Keratinocyte (primary cell): ENCODE data around the gene BRSK2. TPM values are rescaled to one million over a fixed set of nuclear protein-coding genes. Genes with fewer than 3 reads are reported as not detected.

ENCODE experiments used
- DNase-seq: peaks from one replicate; pipeline ENCODE4 v3.0.0-alpha.2; 2011; ENCODE audit warnings: low read depth, missing footprints, low spot score
- FAIRE-seq: peaks from 2 replicates; lab custom pipeline; 2011; peaks lifted over from hg19 to GRCh38; lab: Jason Lieb, UNC
- H2AFZ ChIP-seq: 2 replicates; pipeline ENCODE4 v1.6.0; 2012; ENCODE audit warnings: low read length, control low read depth, inconsistent platforms; ENCODE audit not compliant: control insufficient read depth
- H3K27ac ChIP-seq: 2 replicates; pipeline ENCODE4 v1.5.1; 2011; ENCODE audit warnings: low read length; ENCODE audit not compliant: control insufficient read depth, insufficient read depth
- H3K27me3 ChIP-seq: 3 replicates; pipeline ENCODE4 v1.6.0; 2011; ENCODE audit warnings: low read length; ENCODE audit not compliant: control insufficient read depth, insufficient read depth; ENCODE audit errors: extremely low read depth
- H3K36me3 ChIP-seq, 2 experiments: 2 replicates in 1 of 2; 3 replicates in 1 of 2; pipeline ENCODE4 v1.5.1; 2011; ENCODE audit warnings: low read length in 2 of 2, mild to moderate bottlenecking in 1 of 2; ENCODE audit not compliant: control insufficient read depth in 2 of 2, insufficient read depth in 2 of 2; ENCODE audit errors: extremely low read depth in 1 of 2
- H3K4me1 ChIP-seq: 3 replicates; pipeline ENCODE4 v1.5.1; 2011; ENCODE audit warnings: low read length; ENCODE audit not compliant: control insufficient read depth, insufficient read depth; ENCODE audit errors: extremely low read depth
- H3K4me2 ChIP-seq: 3 replicates; pipeline ENCODE4 v1.6.0; 2011; ENCODE audit warnings: low read depth, low read length; ENCODE audit not compliant: control insufficient read depth, insufficient read depth; ENCODE audit errors: extremely low read depth
- H3K4me3 ChIP-seq, 3 experiments: fragments of 200-600 bp in 1 of 3; sonication (generic) in 1 of 3; 2 replicates in 2 of 3; 3 replicates in 1 of 3; pipeline ENCODE4 v1.5.1; 2011 to 2016; ENCODE audit warnings: low read length in 3 of 3, mild to moderate bottlenecking in 3 of 3, control low read depth in 2 of 3, inconsistent platforms in 1 of 3, low read depth in 1 of 3, mixed read lengths in 1 of 3, mixed run types in 1 of 3, moderate library complexity in 1 of 3; ENCODE audit not compliant: control insufficient read depth in 2 of 3, insufficient read depth in 2 of 3; ENCODE audit errors: extremely low read depth in 1 of 3
- H3K79me2 ChIP-seq: 2 replicates; pipeline ENCODE4 v1.6.0; 2012; ENCODE audit warnings: low read length; ENCODE audit not compliant: control insufficient read depth, insufficient read depth
- H3K9ac ChIP-seq: 3 replicates; pipeline ENCODE4 v1.6.0; 2011; ENCODE audit warnings: low read length; ENCODE audit not compliant: control insufficient read depth, insufficient read depth; ENCODE audit errors: extremely low read depth
- H3K9me1 ChIP-seq: 3 replicates; pipeline ENCODE4 v1.6.0; 2011; ENCODE audit warnings: low read length; ENCODE audit not compliant: control insufficient read depth, insufficient read depth; ENCODE audit errors: extremely low read depth
- H3K9me3 ChIP-seq: 2 replicates; pipeline ENCODE4 v1.5.1; 2012; ENCODE audit warnings: low read depth, low read length; ENCODE audit not compliant: control insufficient read depth
- H4K20me1 ChIP-seq: 3 replicates; pipeline ENCODE4 v1.6.0; 2011; ENCODE audit warnings: low read length; ENCODE audit not compliant: control insufficient read depth, insufficient read depth; ENCODE audit errors: extremely low read depth
- EZH2 ChIP-seq: IDR thresholded peaks from one replicate; pipeline ENCODE4 v1.6.1; 2012; ENCODE audit warnings: inconsistent platforms, mild to moderate bottlenecking, low read length, moderate library complexity
- dilution Hi-C: fragments of 300-500 bp; cut with MboI; formaldehyde crosslinking; loops from one replicate; pipeline ENCODE4 v1.7.0; 2020; ENCODE audit warnings: low sequenced_read_pairs; ENCODE audit not compliant: extremely low pct_ligation_motif_present
- polyA plus RNA-seq, 5 experiments: library from polyadenylated mRNA; depleted of rRNA in 3 of 5; stranded (reverse) in 3 of 5; stranded (forward) in 1 of 5; unstranded in 1 of 5; fragments of >200 nt; gene quantifications; 1 replicate in 1 of 5; 2 replicates in 3 of 5; 3 replicates in 1 of 5; pipeline versions ENCODE4 v1.2.1 to v1.2.3, GENCODE V29; 2011 to 2012; ENCODE audit warnings: missing spikeins in 2 of 5, low read depth in 1 of 5, low replicate concordance in 1 of 5
- TF ChIP-seq, protein P1 (sequence below), 3 experiments: IDR thresholded peaks in 1 of 3; conservative IDR thresholded peaks in 1 of 3; optimal IDR thresholded peaks in 1 of 3; 2 replicates in 2 of 3; 3 replicates in 1 of 3; pipeline versions ENCODE3 to v1.5.1; 2011; ENCODE audit warnings: low read length in 3 of 3, mild to moderate bottlenecking in 3 of 3, moderate library complexity in 2 of 3, control low read depth in 1 of 3, inconsistent platforms in 1 of 3; ENCODE audit not compliant: insufficient read depth in 2 of 3; ENCODE audit errors: extremely low read depth in 1 of 3

Gene BRSK2
- polyA plus RNA-seq, 1 donor (not counting 4 experiments of a cell fraction or from before 2014, with no cell fraction given) = 0.09 TPM

DNA sequence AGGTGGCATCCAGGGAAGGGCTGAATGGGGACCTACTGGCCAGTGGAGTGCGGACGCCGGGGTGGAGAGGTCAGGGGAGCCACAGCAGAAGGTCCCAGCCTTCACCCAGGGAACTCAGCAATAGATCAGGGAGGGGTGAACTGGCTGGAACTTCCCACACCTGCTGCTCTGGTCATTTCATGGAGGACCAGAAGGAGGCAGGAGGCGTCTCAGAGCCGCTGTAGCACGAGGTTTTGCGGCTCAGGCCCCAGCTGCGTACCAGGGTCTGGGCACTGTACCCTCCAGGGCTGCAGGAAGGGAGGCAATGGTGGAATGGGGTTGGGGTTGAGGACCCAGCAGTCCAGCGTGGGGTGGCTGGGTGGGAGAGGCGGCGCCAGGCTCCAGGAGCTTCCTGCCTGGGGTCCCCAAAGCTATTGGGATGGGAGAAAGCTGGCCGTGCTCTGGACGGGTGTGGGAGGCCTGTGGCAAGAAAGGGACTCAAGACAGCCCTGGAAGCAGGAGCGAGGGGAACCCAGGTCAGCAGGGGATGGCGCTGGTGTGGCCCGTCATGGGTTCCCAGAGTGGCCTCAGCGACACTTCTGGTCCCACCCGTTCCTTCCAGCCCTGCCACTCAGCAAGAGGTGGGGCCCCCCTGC lies 20.2 kb upstream of the BRSK2 start:
- Histone ChIP-seq H3K9ac (no peak overlapping the region), H3K79me2 (no peaks in the 10 kb centered on the region), H2AFZ (no peak overlapping the region), H3K36me3 (no peaks in the 10 kb centered on the region), H4K20me1 (no peaks in the 10 kb centered on the region), H3K9me1 (no peaks in the 10 kb centered on the region), H3K27me3 (no peaks in the 10 kb centered on the region), H3K27ac (no peak overlapping the region), H3K4me3 (no peak overlapping the region), H3K4me2 (no peak overlapping the region), H3K4me1 (no peaks in the 10 kb centered on the region), H3K9me3 (peaks cover 2% of the 10 kb centered on the region)
- FAIRE-seq (no peak), DNase-seq (no peak)
- TF ChIP-seq, protein P1, sequence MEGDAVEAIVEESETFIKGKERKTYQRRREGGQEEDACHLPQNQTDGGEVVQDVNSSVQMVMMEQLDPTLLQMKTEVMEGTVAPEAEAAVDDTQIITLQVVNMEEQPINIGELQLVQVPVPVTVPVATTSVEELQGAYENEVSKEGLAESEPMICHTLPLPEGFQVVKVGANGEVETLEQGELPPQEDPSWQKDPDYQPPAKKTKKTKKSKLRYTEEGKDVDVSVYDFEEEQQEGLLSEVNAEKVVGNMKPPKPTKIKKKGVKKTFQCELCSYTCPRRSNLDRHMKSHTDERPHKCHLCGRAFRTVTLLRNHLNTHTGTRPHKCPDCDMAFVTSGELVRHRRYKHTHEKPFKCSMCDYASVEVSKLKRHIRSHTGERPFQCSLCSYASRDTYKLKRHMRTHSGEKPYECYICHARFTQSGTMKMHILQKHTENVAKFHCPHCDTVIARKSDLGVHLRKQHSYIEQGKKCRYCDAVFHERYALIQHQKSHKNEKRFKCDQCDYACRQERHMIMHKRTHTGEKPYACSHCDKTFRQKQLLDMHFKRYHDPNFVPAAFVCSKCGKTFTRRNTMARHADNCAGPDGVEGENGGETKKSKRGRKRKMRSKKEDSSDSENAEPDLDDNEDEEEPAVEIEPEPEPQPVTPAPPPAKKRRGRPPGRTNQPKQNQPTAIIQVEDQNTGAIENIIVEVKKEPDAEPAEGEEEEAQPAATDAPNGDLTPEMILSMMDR (optimal IDR thresholded peaks at IDR 0.05 in 1 of 3, IDR thresholded peaks at IDR 0.05 in 1 of 3, conservative IDR thresholded peaks at IDR 0.05 in 1 of 3; ENCODE audit: extremely low read depth in 1 of 3, insufficient read depth in 2 of 3, low read length in 3 of 3) = no peak
- no peak for TF ChIP-seq EZH2
- dilution Hi-C loops = no loop called here

DNA sequence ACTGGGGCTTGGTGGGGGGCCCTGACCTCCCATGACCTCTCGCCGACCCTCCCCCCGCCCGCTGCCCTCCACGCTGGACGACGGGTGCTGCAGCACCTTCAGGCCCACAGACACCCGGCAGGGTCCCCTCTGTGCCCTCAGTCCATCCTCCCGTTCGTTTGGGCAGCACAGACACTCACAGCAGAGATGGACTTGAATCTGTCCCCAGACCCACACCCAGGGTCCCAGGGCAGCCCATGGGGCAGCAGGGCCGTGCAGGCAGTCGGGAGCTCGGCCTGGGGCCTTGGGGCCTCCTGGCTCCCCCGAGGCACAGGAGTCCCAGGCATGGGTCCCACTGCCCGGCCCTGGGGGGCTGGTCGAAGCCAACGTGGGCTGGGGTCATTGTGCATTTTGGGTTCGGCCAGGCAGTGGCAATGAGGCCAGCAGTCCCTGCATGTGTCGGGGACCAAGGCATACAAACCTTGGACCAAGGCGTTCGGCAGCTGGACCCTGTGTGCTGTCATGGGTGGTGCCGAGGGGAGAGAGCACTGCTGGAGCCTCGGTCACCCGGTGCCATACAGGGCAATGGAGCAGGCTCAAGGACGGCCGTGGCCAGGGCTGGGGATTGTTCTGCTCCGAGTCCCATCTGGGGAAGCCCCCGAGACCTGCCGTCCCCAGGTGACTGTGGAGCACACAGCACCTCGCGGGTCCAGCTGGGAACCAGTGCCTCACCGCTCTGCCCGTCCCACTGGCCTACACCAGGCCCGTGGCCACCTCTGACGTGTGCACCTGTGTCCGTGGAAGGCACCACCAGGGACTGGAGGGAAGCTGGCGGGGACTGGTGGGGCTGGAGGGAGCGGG lies 19.3 kb upstream of the BRSK2 start:
- Histone ChIP-seq H3K27ac (no peak overlapping the region), H3K9me3 (peaks cover 2% of the 10 kb centered on the region), H3K4me3 (no peak overlapping the region), H3K36me3 (no peaks in the 10 kb centered on the region), H2AFZ (no peak overlapping the region), H3K79me2 (no peaks in the 10 kb centered on the region), H3K9me1 (no peaks in the 10 kb centered on the region), H3K4me1 (no peaks in the 10 kb centered on the region), H3K4me2 (no peak overlapping the region), H4K20me1 (no peaks in the 10 kb centered on the region), H3K27me3 (no peaks in the 10 kb centered on the region), H3K9ac (no peak overlapping the region)
- DNase-seq (no peak), FAIRE-seq (no peak)
- TF ChIP-seq, protein P1 (optimal IDR thresholded peaks at IDR 0.05 in 1 of 3, IDR thresholded peaks at IDR 0.05 in 1 of 3, conservative IDR thresholded peaks at IDR 0.05 in 1 of 3; ENCODE audit: extremely low read depth in 1 of 3, insufficient read depth in 2 of 3, low read length in 3 of 3) = no peak
- TF ChIP-seq EZH2 = no peak
- dilution Hi-C loops = no loop called here
